GM21381 (cell line): ENCODE data around the gene DSG2.
A peak's percentile ranks its signal among the peaks of the same experiment; 100 is the strongest.
"Not testable (repeated sequence)": the region's sequence is repeated elsewhere in the genome, so short reads cannot be mapped to it uniquely, and the experiment has no call there.

ENCODE experiments used
- ATAC-seq: cut with Tn5 transposase; IDR thresholded peaks from one replicate; pipeline ENCODE4 v1.9.1; 2021; ENCODE audit warnings: mild to moderate bottlenecking, moderate library complexity; ENCODE audit not compliant: unreplicated experiment

Gene DSG2

GRCh38 chr18:31497836-31498573, at the start of gene DSG2:
TSS of gene DSG2 (plus strand) at chr18:31498177. CDS start at chr18:31498252, 75 bp downstream.
- ATAC-seq: peak; percentile 43

GRCh38 chr18:31450409-31450808, 47.6 kb upstream of the DSG2 start:
- no peak for ATAC-seq

GRCh38 chr18:31451625-31452024, 46.4 kb upstream of the DSG2 start:
- no peak for ATAC-seq

GRCh38 chr18:31454066-31454708, 43.8 kb upstream of the DSG2 start:
- no peak for ATAC-seq

- no peak for ATAC-seq
These were observed 28.3 kb upstream of the DSG2 start for GRCh38 chr18:31469629-31470028.

- no peak for ATAC-seq
These were observed 19.3 kb upstream of the DSG2 start for GRCh38 chr18:31478688-31479087.

- no peak for ATAC-seq
These were observed 15.9 kb upstream of the DSG2 start for GRCh38 chr18:31482051-31482450.

- no peak for ATAC-seq
These were observed 14.6 kb upstream of the DSG2 start for GRCh38 chr18:31483396-31483795.

GRCh38 chr18:31484461-31484860, 13.5 kb upstream of the DSG2 start:
- no peak for ATAC-seq

GRCh38 chr18:31486165-31486564, 11.8 kb upstream of the DSG2 start:
- ATAC-seq: no peak

- ATAC-seq: no peak
These were observed 10.5 kb upstream of the DSG2 start for GRCh38 chr18:31487246-31488015.

- no peak for ATAC-seq
These were observed 8.7 kb upstream of the DSG2 start for GRCh38 chr18:31489311-31489710.

GRCh38 chr18:31490387-31490786, 7.6 kb upstream of the DSG2 start:
- peak; percentile 70 for ATAC-seq

GRCh38 chr18:31490833-31491232, 7.1 kb upstream of the DSG2 start:
- ATAC-seq: no peak

- no peak for ATAC-seq
These were observed 6.4 kb upstream of the DSG2 start for GRCh38 chr18:31491586-31491985.

- ATAC-seq: no peak
These were observed 5.3 kb upstream of the DSG2 start for GRCh38 chr18:31492671-31493070.

- no peak for ATAC-seq
These were observed 4.8 kb upstream of the DSG2 start for GRCh38 chr18:31493171-31493570.

- ATAC-seq: no peak
These were observed 4.0 kb upstream of the DSG2 start for GRCh38 chr18:31493941-31494340.

GRCh38 chr18:31494705-31495244, 3.2 kb upstream of the DSG2 start:
- not testable (repeated sequence) for ATAC-seq

- peak; percentile 1 for ATAC-seq
These were observed 557 bp upstream of the DSG2 start for GRCh38 chr18:31497404-31497835.
